Measurements from ENCODE around the gene PTEN. TPM values are rescaled to one million over a fixed set of nuclear protein-coding genes. Genes with fewer than 3 reads are reported as not detected.

Gene PTEN
- total RNA-seq, 1 experiment from 2014 or later: 44.6 TPM

DNA sequence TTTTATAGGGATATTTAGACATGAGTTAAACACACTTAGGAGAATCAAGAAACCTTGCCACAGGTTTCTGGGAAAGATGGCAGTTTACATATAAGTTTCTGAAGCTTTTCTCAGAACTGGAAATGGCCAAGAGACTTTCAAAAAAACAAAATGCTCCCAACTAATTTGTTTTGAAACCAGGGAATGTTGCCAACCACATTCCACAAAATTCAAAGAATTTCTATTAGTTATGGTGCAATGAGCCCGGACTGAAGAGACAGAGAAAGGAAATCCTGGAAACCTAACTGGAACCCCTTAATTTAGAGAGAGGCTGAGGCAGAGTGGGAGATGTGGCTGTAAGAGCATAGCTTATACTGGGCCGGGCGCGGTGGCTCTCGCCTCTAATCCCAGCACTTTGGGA is 128.5 kb downstream of the PTEN start:
- no peaks in the 10 kb centered on the region for H3K27me3 Mint-ChIP-seq (ENCODE audit: unreplicated experiment)
- CTCF ChIA-PET: no interaction called here
- H3K27ac Mint-ChIP-seq (ENCODE audit: unreplicated experiment): no peak overlapping the region
- no peaks in the 10 kb centered on the region for H3K9me3 Mint-ChIP-seq (ENCODE audit: low read depth, unreplicated experiment)
- intact Hi-C loops (cut with micrococcal nuclease; ENCODE audit: unreplicated experiment): no loop called here
- no peaks in the 10 kb centered on the region for H3K36me3 Mint-ChIP-seq (ENCODE audit: insufficient read depth, unreplicated experiment)
- H3K4me1 Mint-ChIP-seq (ENCODE audit: low read depth, unreplicated experiment): no peaks in the 10 kb centered on the region
- DNase-seq: no peak
- no peak overlapping the region for H3K4me3 Mint-ChIP-seq (ENCODE audit: low read depth, unreplicated experiment)
- no TSS peak for BruUV-seq (replicated peaks)
- TF ChIP-seq, protein P1, sequence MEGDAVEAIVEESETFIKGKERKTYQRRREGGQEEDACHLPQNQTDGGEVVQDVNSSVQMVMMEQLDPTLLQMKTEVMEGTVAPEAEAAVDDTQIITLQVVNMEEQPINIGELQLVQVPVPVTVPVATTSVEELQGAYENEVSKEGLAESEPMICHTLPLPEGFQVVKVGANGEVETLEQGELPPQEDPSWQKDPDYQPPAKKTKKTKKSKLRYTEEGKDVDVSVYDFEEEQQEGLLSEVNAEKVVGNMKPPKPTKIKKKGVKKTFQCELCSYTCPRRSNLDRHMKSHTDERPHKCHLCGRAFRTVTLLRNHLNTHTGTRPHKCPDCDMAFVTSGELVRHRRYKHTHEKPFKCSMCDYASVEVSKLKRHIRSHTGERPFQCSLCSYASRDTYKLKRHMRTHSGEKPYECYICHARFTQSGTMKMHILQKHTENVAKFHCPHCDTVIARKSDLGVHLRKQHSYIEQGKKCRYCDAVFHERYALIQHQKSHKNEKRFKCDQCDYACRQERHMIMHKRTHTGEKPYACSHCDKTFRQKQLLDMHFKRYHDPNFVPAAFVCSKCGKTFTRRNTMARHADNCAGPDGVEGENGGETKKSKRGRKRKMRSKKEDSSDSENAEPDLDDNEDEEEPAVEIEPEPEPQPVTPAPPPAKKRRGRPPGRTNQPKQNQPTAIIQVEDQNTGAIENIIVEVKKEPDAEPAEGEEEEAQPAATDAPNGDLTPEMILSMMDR (IDR thresholded peaks at IDR 0.05; ENCODE audit: unreplicated experiment): no peak

DNA sequence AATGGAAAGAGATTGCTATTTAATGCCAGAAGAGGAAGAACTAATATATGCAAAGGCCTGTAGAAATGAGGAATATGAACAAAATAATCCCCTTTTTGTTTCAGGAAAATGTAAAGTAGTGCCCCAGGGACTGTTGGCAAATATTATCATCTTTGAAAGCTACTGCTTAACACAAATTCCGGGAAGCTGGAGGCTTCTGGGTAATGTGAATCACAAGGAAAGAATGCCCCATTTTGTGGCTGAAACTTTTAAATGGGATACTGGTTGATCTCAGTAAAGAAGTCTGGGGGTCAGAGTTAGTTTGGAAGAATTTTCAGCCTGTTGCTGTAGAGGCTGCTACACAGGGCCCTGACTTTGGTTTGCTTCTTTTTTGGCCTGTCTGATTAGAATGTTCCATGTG is 141.0 kb downstream of the PTEN start:
- TF ChIP-seq, protein P1 (IDR thresholded peaks at IDR 0.05; ENCODE audit: unreplicated experiment): no peak
- H3K27ac Mint-ChIP-seq (ENCODE audit: unreplicated experiment): no peak overlapping the region
- no peak overlapping the region for H3K4me3 Mint-ChIP-seq (ENCODE audit: low read depth, unreplicated experiment)
- H3K4me1 Mint-ChIP-seq (ENCODE audit: low read depth, unreplicated experiment): peaks cover 7% of the 10 kb centered on the region
- CTCF ChIA-PET: no interaction called here
- intact Hi-C loops (cut with micrococcal nuclease; ENCODE audit: unreplicated experiment): no loop called here
- H3K9me3 Mint-ChIP-seq (ENCODE audit: low read depth, unreplicated experiment): peaks cover 2% of the 10 kb centered on the region
- no TSS peak for BruUV-seq (replicated peaks)
- no peaks in the 10 kb centered on the region for H3K36me3 Mint-ChIP-seq (ENCODE audit: insufficient read depth, unreplicated experiment)
- DNase-seq: no peak
- H3K27me3 Mint-ChIP-seq (ENCODE audit: unreplicated experiment): no peaks in the 10 kb centered on the region

DNA sequence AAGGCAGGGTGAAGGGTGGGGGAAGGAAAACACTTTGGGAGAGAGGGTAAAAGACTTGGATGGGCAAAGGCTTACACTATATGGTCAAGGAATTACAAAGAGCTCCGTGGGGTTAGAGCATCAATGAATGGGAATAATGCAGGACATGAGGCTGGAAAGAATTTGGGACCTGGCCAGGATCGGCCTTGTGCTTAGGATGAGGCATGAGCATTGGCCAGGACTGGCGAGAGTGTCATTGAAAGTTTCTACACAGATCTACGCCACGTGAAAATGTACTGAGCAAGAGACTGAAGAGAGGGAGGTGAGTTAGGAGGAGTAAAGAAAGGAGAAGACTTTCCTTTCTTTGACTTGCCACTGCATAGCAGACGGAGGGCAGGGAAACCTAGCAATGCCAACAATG is 142.8 kb downstream of the PTEN start:
- Mint-ChIP-seq H3K27ac (ENCODE audit: unreplicated experiment) (no peak overlapping the region), H3K4me1 (ENCODE audit: low read depth, unreplicated experiment) (peaks cover 7% of the 10 kb centered on the region), H3K4me3 (ENCODE audit: low read depth, unreplicated experiment) (no peak overlapping the region), H3K27me3 (ENCODE audit: unreplicated experiment) (no peaks in the 10 kb centered on the region), H3K9me3 (ENCODE audit: low read depth, unreplicated experiment) (peaks cover 2% of the 10 kb centered on the region), H3K36me3 (ENCODE audit: insufficient read depth, unreplicated experiment) (no peaks in the 10 kb centered on the region)
- no TSS peak for BruUV-seq (replicated peaks)
- no peak for DNase-seq
- CTCF ChIA-PET: no interaction called here
- intact Hi-C loops (cut with micrococcal nuclease; ENCODE audit: unreplicated experiment): no loop called here
- TF ChIP-seq, protein P1 (IDR thresholded peaks at IDR 0.05; ENCODE audit: unreplicated experiment): no peak

DNA sequence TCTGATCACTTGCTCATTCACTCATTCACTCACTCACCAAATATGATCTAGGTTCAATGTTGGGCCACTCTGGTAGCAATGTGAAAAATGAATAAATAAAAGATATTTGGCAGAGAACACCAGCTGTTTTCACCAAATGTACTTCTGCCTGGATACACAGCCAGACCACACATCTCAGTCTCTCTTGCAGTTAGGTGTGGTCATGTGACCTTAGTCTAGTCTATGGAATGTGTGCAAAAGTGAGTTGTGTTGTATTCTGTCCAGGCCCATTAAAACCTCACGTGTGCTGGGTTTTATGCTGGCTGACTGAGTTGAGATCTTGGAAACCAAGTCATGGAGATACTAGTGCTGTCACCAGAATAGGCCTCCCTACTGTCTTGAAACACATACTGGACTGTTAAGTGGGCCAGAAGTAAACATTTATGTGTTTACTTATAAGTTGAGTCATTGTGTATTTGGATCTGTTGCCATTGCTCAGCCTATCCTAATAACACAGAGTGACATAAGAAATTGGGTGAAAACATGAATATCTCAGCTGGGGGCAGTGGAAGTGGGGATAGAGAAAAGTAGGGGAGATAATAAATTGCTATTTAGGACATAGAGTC is 145.5 kb downstream of the PTEN start:
- Mint-ChIP-seq H3K27me3 (ENCODE audit: unreplicated experiment) (no peaks in the 10 kb centered on the region), H3K4me1 (ENCODE audit: low read depth, unreplicated experiment) (peaks cover 7% of the 10 kb centered on the region), H3K36me3 (ENCODE audit: insufficient read depth, unreplicated experiment) (no peaks in the 10 kb centered on the region), H3K9me3 (ENCODE audit: low read depth, unreplicated experiment) (peaks cover 2% of the 10 kb centered on the region), H3K4me3 (ENCODE audit: low read depth, unreplicated experiment) (no peak overlapping the region), H3K27ac (ENCODE audit: unreplicated experiment) (no peak overlapping the region)
- DNase-seq: no peak
- BruUV-seq (replicated peaks): no TSS peak
- intact Hi-C loops (cut with micrococcal nuclease; ENCODE audit: unreplicated experiment): no loop called here
- CTCF ChIA-PET: no interaction called here
- TF ChIP-seq, protein P1 (IDR thresholded peaks at IDR 0.05; ENCODE audit: unreplicated experiment): no peak
